ENCODE measurements around the gene HCFC1R1.

DNA sequence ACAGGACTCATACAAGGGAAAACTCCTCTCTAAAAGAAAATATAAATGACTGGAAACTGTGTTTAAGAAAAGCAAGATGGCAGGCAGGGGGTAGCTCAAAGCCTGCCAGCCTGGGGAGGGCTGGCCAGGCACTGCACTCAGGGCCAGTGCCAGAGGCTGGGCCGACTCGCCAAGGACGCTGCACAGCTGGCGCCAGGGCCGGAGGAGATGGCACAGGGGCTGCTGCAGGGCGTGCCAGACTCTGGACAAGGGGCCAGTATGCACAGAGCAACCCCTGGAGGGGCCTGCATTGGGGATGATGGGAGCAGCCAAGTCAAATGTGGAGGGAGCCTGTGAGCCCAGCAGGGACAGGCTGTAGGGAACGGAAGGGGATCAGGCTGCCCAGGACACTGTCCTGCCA is 47.5 kb downstream of the HCFC1R1 start:
- no peak for TF ChIP-seq RFX5 (IDR thresholded peaks at IDR 0.05; ENCODE audit: borderline replicate concordance, low read depth, low read length)
- TF ChIP-seq, protein P1, sequence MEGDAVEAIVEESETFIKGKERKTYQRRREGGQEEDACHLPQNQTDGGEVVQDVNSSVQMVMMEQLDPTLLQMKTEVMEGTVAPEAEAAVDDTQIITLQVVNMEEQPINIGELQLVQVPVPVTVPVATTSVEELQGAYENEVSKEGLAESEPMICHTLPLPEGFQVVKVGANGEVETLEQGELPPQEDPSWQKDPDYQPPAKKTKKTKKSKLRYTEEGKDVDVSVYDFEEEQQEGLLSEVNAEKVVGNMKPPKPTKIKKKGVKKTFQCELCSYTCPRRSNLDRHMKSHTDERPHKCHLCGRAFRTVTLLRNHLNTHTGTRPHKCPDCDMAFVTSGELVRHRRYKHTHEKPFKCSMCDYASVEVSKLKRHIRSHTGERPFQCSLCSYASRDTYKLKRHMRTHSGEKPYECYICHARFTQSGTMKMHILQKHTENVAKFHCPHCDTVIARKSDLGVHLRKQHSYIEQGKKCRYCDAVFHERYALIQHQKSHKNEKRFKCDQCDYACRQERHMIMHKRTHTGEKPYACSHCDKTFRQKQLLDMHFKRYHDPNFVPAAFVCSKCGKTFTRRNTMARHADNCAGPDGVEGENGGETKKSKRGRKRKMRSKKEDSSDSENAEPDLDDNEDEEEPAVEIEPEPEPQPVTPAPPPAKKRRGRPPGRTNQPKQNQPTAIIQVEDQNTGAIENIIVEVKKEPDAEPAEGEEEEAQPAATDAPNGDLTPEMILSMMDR (IDR thresholded peaks at IDR 0.05; ENCODE audit: control extremely low read depth in 1 of 3, insufficient read depth in 1 of 3, low read depth in 1 of 3, low read length in 3 of 3): no peak

All from H1 (cell line).